SU-DHL-6 (cell line): ENCODE data around the gene BPIFB6.

Experiments
- H2AFZ ChIP-seq: fragments of 200-600 bp; sonication (generic); 2 replicates; pipeline ENCODE4 v1.6.1; 2014; ENCODE audit warnings: low read depth, mild to moderate bottlenecking, moderate library complexity, mixed read lengths, antibody characterized with exemption, low read length; ENCODE audit not compliant: severe bottlenecking
- H3F3A ChIP-seq: fragments of 200-600 bp; shearing (Covaris generic); 2 replicates; pipeline ENCODE4 v1.6.0; 2016; ENCODE audit warnings: antibody characterized with exemption, mild to moderate bottlenecking; ENCODE audit not compliant: insufficient read depth
- H3K27ac ChIP-seq: fragments of 200-600 bp; sonication (generic); 2 replicates; pipeline ENCODE4 v1.5.1; 2016; ENCODE audit warnings: low read depth, mild to moderate bottlenecking, low read length, moderate library complexity, mixed read lengths
- H3K27me3 ChIP-seq: fragments of 200-600 bp; sonication (generic), shearing (Covaris generic); 2 replicates; pipeline ENCODE4 v1.6.0; 2014; ENCODE audit warnings: mild to moderate bottlenecking, low read length
- H3K36me3 ChIP-seq: fragments of 200-600 bp; sonication (generic); 2 replicates; pipeline ENCODE4 v1.6.1; 2014; ENCODE audit warnings: mild to moderate bottlenecking, low read length, mixed read lengths
- H3K4me2 ChIP-seq: fragments of 300-600, 200-600 bp; shearing (Covaris generic), sonication (generic); 2 replicates; pipeline ENCODE4 v1.6.0; 2014; ENCODE audit warnings: low read length, low read depth, mild to moderate bottlenecking; ENCODE audit not compliant: poor library complexity, severe bottlenecking
- H3K4me3 ChIP-seq: fragments of 200-600 bp; sonication (generic); 2 replicates; pipeline ENCODE4 v1.5.1; 2014; ENCODE audit warnings: antibody characterized with exemption, low read length, mild to moderate bottlenecking, mixed read lengths; ENCODE audit not compliant: insufficient read depth, poor library complexity, severe bottlenecking
- H3K79me2 ChIP-seq: fragments of 200-600 bp; sonication (generic); 2 replicates; pipeline ENCODE4 v1.6.1; 2014; ENCODE audit warnings: mild to moderate bottlenecking, low read length, moderate library complexity; ENCODE audit not compliant: insufficient read depth
- H3K9ac ChIP-seq: fragments of 200-600 bp; sonication (generic); 2 replicates; pipeline ENCODE4 v1.7.0; 2014; ENCODE audit warnings: mild to moderate bottlenecking, low read length
- H3K9me2 ChIP-seq: fragments of 200-600 bp; sonication (generic); replicated peaks from 2 replicates; pipeline ENCODE4 v1.6.1; 2014; ENCODE audit warnings: low read length; ENCODE audit not compliant: insufficient read depth
- H3K9me3 ChIP-seq: fragments of 200-600 bp; sonication (generic); 2 replicates; pipeline ENCODE4 v1.6.1; 2014; ENCODE audit warnings: low read length, mixed read lengths; ENCODE audit not compliant: insufficient read depth
- H4K20me1 ChIP-seq: fragments of 200-600 bp; sonication (generic); 2 replicates; pipeline ENCODE4 v1.6.1; 2014; ENCODE audit warnings: low read depth, mild to moderate bottlenecking, antibody characterized with exemption, low read length, moderate library complexity, mixed read lengths
- EZH2phosphoT487 ChIP-seq: fragments of 200-600 bp; sonication (generic), shearing (Covaris generic); conservative IDR thresholded peaks from 2 replicates; pipeline ENCODE4 v1.6.1; 2018; ENCODE audit warnings: mild to moderate bottlenecking, antibody characterized with exemption, low read length, moderate library complexity, mixed read lengths
- TF ChIP-seq, protein P1 (sequence below): fragments of 200-600 bp; sonication (generic); IDR thresholded peaks from one replicate; pipeline ENCODE4 v1.5.1; 2017; ENCODE audit warnings: antibody characterized with exemption, mild to moderate bottlenecking, low read length, moderate library complexity; ENCODE audit not compliant: insufficient read depth, poor library complexity, severe bottlenecking

Gene BPIFB6

DNA sequence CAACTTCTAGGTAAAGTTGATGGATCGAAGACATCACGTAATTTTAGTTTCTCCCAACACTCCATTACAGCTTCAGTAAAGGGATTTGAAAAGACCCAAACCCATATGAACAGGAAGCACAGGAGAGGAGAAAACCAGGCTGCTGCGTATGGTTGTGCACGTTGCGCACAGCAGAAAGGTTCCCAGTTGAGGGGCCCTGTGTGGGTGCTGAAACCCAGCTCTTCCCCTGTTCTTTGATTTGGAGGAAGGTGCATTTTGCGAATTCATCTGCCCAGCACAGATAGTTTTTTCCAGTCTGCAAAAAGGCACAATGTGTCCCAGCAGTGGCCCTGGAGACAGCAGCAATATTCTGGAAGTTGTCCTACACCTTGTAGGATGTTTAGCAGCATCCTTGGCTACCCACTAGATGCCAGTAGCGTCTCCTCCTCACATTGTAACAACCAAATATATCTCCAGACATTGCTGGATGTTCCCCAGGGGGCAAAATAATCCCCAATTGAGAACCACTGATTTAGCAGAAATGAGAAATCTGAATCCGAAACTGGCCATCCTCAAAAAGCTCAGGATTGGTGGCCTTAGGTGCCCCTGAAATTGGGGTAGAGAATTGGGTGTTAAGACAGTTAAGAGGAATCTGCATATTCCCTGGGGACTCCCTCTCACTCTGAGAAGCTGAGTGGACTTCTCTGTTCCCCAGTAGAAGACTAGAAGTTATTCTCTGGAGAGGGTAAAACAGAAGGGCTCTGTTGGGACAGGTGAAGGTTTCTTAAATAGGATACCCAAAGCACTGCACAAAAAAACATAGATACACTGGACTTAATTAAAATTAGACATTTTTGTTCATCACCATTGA is 39.4 kb upstream of the BPIFB6 start:
- Histone ChIP-seq H3K27ac (no peak overlapping the region), H3K9me2 (no peaks in the 10 kb centered on the region), H3K9ac (no peak overlapping the region), H4K20me1 (no peaks in the 10 kb centered on the region), H3K27me3 (peaks cover 4% of the 10 kb centered on the region; the same call in 1 of the 2 replicates), H3F3A (no peaks in the 10 kb centered on the region), H3K79me2 (no peaks in the 10 kb centered on the region), H3K9me3 (peaks cover 10% of the 10 kb centered on the region), H3K36me3 (no peaks in the 10 kb centered on the region), H3K4me3 (no peak overlapping the region), H2AFZ (no peak overlapping the region), H3K4me2 (no peak overlapping the region)
- TF ChIP-seq EZH2phosphoT487 = no peak
- TF ChIP-seq, protein P1, sequence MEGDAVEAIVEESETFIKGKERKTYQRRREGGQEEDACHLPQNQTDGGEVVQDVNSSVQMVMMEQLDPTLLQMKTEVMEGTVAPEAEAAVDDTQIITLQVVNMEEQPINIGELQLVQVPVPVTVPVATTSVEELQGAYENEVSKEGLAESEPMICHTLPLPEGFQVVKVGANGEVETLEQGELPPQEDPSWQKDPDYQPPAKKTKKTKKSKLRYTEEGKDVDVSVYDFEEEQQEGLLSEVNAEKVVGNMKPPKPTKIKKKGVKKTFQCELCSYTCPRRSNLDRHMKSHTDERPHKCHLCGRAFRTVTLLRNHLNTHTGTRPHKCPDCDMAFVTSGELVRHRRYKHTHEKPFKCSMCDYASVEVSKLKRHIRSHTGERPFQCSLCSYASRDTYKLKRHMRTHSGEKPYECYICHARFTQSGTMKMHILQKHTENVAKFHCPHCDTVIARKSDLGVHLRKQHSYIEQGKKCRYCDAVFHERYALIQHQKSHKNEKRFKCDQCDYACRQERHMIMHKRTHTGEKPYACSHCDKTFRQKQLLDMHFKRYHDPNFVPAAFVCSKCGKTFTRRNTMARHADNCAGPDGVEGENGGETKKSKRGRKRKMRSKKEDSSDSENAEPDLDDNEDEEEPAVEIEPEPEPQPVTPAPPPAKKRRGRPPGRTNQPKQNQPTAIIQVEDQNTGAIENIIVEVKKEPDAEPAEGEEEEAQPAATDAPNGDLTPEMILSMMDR = no peak

DNA sequence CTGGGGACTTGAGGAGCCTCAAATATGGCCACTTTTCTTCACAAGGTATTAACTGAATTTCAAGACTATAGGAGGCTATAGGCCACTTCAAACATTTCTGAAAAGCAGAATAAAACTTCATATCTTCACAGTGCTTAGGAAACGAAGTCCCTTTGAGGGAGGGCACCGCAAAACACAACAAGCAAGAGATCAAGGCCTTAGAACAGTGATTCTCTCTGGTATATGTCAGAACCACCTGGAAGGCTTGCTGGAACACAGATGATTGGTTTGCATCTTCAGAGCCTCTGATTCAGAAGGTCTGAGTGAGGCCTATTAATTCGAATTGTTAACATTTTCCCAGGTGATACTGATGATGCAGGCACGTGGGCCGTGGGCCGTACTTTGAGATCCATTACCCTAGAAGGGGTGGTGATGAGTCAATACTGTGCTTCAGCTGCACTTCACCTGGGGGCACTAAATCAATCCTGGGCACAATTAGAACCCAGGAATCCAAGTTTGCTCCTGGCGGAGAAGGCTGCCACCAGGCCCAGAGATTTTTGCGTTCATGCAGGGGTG is 37.9 kb upstream of the BPIFB6 start:
- H3K4me2 ChIP-seq = no peak overlapping the region
- H3K36me3 ChIP-seq = no peaks in the 10 kb centered on the region
- H3K9me3 ChIP-seq = peaks cover 10% of the 10 kb centered on the region
- H4K20me1 ChIP-seq = no peaks in the 10 kb centered on the region
- peaks cover 4% of the 10 kb centered on the region; the same call in 1 of the 2 replicates for H3K27me3 ChIP-seq
- no peak overlapping the region for H3K9ac ChIP-seq
- H3K9me2 ChIP-seq = no peaks in the 10 kb centered on the region
- H3K4me3 ChIP-seq = no peak overlapping the region
- TF ChIP-seq EZH2phosphoT487 = no peak
- TF ChIP-seq, protein P1 = no peak
- H3K79me2 ChIP-seq = no peaks in the 10 kb centered on the region
- no peaks in the 10 kb centered on the region for H3F3A ChIP-seq
- no peak overlapping the region for H3K27ac ChIP-seq
- no peak overlapping the region for H2AFZ ChIP-seq

DNA sequence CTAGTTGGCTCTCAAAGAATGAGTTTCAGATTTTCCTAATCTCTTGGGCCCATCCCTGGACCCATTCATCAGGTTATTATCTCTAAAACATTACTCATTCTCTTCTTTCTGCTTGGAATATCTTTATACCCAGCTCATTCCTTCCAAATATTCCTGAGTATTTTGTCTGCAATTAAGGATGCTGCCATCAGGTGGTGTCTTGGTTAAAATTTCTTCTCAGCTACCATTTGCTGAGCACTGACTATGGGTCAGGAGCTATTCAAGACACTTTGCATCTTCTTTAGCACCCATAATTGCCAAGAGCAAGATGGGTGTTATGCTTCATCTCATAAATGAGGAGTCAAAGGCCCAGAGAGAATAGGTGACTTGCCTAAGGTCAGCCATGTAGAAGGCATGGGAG is 35.6 kb upstream of the BPIFB6 start:
- no peak for TF ChIP-seq EZH2phosphoT487
- TF ChIP-seq, protein P1 = no peak
- H3K27me3 ChIP-seq = peaks cover 4% of the 10 kb centered on the region; the same call in 1 of the 2 replicates
- H3K79me2 ChIP-seq = no peaks in the 10 kb centered on the region

More for the DNA sequence above, 35.6 kb upstream of the BPIFB6 start:
- Histone ChIP-seq H3K27ac (no peak overlapping the region), H2AFZ (no peak overlapping the region), H3K9me2 (no peaks in the 10 kb centered on the region), H3K4me3 (no peak overlapping the region), H3K9ac (no peak overlapping the region), H3F3A (no peaks in the 10 kb centered on the region), H3K4me2 (no peak overlapping the region), H3K9me3 (peaks cover 10% of the 10 kb centered on the region), H3K36me3 (no peaks in the 10 kb centered on the region), H4K20me1 (no peaks in the 10 kb centered on the region)
